ENCODE data around the gene TBC1D22A. TPM values are rescaled to one million over a fixed set of nuclear protein-coding genes. Genes with fewer than 3 reads are reported as not detected.

The TBC1D22A gene
- total RNA-seq, 1 experiment from 2014 or later, result 14.3 TPM

GRCh38 chr22:47188261-47189055, 426.0 kb downstream of the TBC1D22A start:
- no peak overlapping the region for H3K4me3 ChIP-seq (ENCODE audit: low read length)
- H3K9me3 ChIP-seq (ENCODE audit: low read length), result no peaks in the 10 kb centered on the region
- CTCF ChIA-PET, result no interaction called here
- no peak overlapping the region for H3K27ac ChIP-seq (ENCODE audit: low read length)
- BruUV-seq (replicated peaks), result no TSS peak
- no peaks in the 10 kb centered on the region for H4K20me1 ChIP-seq (ENCODE audit: low read length)
- POLR2A ChIA-PET (ENCODE audit: unreplicated experiment), result no interaction called here
- intact Hi-C loops (cut with micrococcal nuclease), result no loop called here
- no peaks in the 10 kb centered on the region for H3K79me2 ChIP-seq (ENCODE audit: low read length)
- no peak overlapping the region for H2AFZ ChIP-seq (ENCODE audit: low read length)
- no peak overlapping the region for H3K9ac ChIP-seq (ENCODE audit: low read length)
- no peaks in the 10 kb centered on the region for H3K9me2 ChIP-seq (replicated peaks; ENCODE audit: low read length)
- H3K4me1 ChIP-seq (ENCODE audit: insufficient read depth, low read length), result no peaks in the 10 kb centered on the region
- no peak overlapping the region for H3K4me2 ChIP-seq (ENCODE audit: low read length)
- H3K36me3 ChIP-seq (ENCODE audit: low read depth, low read length), result no peaks in the 10 kb centered on the region
- ATAC-seq (no peak), DNase-seq (no peak)
- TF ChIP-seq EZH2 (IDR thresholded peaks at IDR 0.05; ENCODE audit: low read length, unreplicated experiment) (no peak), EZH2phosphoT487 (IDR thresholded peaks at IDR 0.05; ENCODE audit: borderline replicate concordance, low read length) (no peak), CTCF (conservative IDR thresholded peaks at IDR 0.05; ENCODE audit: low read depth, low read length) (no peak)
- H3F3A ChIP-seq (ENCODE audit: low read length, unreplicated experiment), result no peaks in the 10 kb centered on the region
- no peaks in the 10 kb centered on the region for H3K27me3 ChIP-seq (ENCODE audit: low read length)

GRCh38 chr22:47189056-47189916, 426.8 kb downstream of the TBC1D22A start:
- DNase-seq (no peak), ATAC-seq (no peak)
- no peak overlapping the region for H2AFZ ChIP-seq (ENCODE audit: low read length)
- H3K27ac ChIP-seq (ENCODE audit: low read length), result no peak overlapping the region
- H3K9ac ChIP-seq (ENCODE audit: low read length), result no peak overlapping the region
- intact Hi-C loops (cut with micrococcal nuclease), result no loop called here
- no peaks in the 10 kb centered on the region for H3K9me3 ChIP-seq (ENCODE audit: low read length)
- TF ChIP-seq EZH2phosphoT487 (IDR thresholded peaks at IDR 0.05; ENCODE audit: borderline replicate concordance, low read length) (no peak), CTCF (conservative IDR thresholded peaks at IDR 0.05; ENCODE audit: low read depth, low read length) (no peak), EZH2 (IDR thresholded peaks at IDR 0.05; ENCODE audit: low read length, unreplicated experiment) (no peak)
- no peaks in the 10 kb centered on the region for H3K79me2 ChIP-seq (ENCODE audit: low read length)
- POLR2A ChIA-PET (ENCODE audit: unreplicated experiment), result no interaction called here
- no peaks in the 10 kb centered on the region for H3K27me3 ChIP-seq (ENCODE audit: low read length)
- no peaks in the 10 kb centered on the region for H3K9me2 ChIP-seq (replicated peaks; ENCODE audit: low read length)
- CTCF ChIA-PET, result no interaction called here
- no peaks in the 10 kb centered on the region for H3F3A ChIP-seq (ENCODE audit: low read length, unreplicated experiment)
- no peak overlapping the region for H3K4me3 ChIP-seq (ENCODE audit: low read length)
- no peaks in the 10 kb centered on the region for H3K36me3 ChIP-seq (ENCODE audit: low read depth, low read length)
- H3K4me2 ChIP-seq (ENCODE audit: low read length), result no peak overlapping the region
- H3K4me1 ChIP-seq (ENCODE audit: insufficient read depth, low read length), result no peaks in the 10 kb centered on the region
- no peaks in the 10 kb centered on the region for H4K20me1 ChIP-seq (ENCODE audit: low read length)
- no TSS peak for BruUV-seq (replicated peaks)

All from PC-3 (cell line).